Iris pigment epithelial cell (primary cell): ENCODE results near the gene LYPD6B.

Source experiments
- DNase-seq: peaks from one replicate; pipeline ENCODE4 v3.0.0-alpha.2; 2011; ENCODE audit warnings: low read depth

LYPD6B gene

DNA sequence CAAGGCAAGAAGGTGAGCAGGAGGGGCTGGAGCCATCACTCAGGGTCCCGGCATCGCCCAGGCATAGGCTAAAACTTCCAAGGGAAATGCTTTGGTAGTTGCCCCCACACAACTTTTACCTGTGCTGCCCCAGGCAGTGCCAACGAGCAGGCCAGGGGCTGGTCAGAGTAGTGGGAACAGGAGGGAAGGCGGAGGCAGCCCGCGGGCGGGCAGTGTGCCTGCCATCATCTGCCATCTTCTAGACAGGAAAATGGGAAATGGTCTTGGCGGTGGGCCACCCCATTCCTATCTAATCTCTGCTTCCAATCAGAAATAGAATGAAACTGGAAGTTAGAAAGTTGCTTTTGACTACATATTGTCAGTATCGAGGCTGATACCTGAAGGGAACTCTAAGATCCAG, 26.0 kb upstream of the LYPD6B start:
- no peak for DNase-seq

DNA sequence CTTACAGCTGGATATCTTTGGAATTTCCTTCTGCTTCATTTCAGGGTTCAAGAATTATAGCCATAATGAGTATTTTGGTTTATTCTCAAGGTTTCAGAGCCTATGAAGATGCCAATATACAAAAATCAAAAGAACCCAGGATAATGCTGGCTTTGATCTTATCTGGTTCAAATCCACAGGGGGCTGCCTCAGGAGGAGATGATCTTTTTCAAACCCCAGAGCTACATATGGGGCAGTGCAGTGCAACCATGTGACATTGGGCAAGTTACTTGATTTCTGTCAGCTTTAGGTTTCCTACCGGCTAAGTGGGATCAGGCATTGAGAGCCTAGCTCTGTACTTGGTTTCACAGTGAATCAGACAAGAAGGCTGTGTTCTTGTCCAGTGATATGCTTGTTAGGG, 23.0 kb upstream of the LYPD6B start:
- no peak for DNase-seq

DNA sequence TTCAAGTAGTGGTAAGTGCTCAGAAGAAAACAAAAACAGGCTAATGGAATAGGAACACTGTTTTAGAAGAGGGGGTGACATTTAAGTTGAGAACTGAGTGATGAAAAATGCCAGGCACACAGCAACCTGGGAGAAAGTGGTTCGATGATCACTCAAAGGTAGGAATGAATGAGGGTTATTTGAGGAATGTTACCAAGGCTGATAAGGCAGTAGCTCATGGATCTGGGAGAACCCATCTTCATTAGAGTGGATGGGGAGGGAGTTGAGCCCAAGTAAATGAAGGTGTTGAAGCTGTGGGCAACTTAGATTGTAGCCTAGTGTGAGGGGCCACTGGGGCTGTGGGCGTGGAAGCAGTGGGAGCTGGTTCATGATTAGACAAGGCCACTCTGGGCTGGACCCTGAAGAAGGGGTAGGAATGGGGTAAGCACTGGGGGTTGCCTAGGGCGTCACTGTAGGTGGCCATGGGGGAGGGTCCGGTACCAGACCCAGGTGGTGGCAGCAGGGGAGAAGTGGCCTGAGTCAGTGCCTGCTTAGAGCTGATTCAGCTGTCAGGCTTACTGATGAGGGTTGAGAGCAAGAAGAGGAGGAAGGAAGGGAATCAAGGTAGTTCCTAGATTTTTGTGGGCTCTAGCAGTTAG, 22.5 kb upstream of the LYPD6B start:
- no peak for DNase-seq

DNA sequence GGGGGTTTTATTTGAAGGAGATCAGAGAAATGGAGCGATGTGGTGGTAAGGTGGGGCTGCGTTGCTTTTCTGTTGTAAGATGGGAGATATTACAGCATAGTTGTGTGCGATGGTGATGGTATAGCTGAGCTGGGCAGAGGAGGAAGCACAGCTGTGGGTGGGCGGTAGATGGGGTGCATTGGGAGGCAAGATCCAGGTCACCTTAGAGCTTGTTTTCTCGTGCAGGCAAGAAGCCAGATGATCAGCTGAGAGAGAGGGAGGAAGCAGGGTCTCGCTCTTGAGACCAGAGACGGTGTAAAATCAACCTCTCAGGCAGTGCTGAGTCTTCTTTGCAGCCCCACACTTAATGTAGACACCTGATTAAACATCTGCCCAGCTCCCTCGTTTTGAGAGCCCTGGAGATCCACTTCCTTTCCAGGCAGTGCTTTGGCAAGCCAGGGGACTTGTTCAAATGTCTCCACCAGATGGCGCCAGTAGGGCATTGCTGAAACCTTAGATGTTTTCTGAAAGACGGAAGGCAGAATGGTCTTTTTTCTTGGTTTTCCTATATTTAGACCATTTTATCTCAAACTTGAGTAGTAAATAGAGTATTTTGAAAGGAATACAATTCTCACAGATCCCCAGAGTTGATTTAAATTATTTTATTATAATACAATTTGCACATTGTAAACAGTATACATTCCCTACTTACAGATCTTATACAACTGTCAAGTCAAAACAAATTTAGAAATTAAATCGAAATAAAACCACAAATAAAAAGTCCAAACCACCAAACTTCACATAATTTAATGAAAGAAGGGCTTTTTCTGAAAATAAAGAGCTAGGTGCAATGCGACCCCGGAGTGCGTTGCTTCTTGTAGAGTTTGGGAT, 21.1 kb upstream of the LYPD6B start:
- peak; percentile 71 for DNase-seq

DNA sequence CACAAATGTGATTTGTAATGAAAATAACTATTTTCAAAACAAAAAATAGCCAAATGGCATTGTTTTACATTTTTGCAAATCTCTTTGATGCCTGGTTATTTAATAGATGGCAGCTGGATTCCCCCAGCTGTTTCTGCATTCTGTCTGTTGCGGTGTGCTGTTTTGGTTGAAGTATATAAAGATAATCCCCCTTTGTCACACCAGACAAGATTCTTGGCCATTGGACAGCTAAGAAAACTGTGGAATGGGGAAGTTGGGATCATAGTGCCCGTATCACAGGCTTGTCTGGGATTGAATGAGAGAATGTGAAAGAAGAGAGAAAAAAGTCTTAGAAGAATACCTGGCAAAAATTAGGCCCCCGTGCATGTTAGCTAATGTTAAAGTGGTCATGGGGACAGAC, 19.5 kb upstream of the LYPD6B start:
- no peak for DNase-seq

DNA sequence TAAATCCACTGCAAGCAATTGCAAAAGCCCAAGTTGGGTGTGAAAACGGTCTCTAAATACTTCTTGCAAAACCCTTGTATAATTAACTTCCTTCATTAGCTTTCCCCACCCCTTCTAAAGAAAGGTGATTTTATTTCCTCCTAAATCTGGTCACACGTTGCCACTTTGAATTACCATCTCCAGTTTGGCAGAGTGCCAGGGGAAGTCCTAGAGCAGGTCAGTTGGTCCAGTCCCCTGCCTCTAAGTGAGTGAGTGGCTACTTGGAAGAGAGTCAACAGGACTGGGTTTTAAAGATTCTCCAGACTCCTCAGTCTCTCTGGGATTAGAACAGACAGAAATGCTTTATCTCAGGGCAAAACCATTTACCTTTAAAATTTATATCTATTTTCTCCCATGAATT, 18.7 kb upstream of the LYPD6B start:
- DNase-seq, result no peak

DNA sequence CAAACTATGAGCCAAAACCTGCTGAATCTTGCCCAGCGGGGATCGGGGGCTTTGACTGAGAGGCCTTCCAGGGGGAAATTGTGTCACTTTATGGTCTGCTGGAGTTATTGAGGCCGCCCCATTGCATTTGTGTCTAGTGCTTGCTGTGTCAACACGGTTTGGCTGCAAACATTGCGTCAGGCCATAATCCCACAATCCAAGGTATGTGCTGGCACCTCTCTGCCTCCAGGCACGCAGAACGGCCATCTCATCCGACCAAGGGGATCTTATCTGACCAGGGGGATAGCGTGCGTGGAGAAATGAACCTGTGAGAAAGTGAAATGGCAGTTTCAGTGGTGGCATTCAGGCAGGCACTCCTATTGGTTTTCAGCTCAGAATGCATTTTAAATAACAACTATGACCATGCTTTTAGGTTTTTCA, 18.1 kb upstream of the LYPD6B start:
- no peak for DNase-seq

DNA sequence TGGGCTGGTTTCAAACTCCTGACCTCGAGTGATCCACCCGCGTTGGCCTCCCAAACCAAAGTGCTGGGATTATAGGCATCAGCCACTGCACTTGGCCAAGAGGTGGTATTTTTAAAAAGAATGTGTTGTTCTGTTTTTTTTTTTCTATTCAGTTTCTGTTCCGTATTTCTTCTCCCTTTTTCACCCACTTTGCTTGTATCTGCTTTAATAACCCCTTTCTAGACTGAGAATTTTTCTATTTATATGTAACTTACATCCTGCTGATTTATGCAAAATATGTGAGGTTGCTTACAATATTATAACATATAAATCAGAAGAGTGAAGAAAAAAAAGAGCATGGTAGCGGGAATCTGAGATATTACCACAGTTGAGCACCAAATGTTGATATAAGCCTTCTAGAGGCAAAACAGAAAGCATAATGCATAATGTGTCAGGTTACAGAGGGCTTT, 17.2 kb upstream of the LYPD6B start:
- peak; percentile 19 for DNase-seq

DNA sequence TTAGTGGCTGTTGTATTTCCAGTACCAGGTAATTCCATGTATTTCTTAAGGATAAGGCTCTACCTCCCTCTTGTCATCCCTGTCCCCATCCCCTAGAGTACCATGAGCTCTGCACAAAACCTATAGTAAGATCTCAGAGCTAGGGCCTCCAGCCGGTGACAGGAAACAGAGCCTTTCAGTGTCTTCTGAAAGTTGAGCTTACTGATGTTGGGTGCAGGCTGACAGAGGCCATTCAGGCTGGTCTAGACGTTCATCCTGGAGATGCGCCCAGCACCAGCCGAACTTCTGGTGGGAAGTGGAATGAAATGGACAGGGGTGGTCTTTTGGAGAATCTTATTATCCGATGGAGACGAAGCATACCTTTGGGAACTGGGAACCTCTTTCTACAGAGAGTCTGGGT, 16.7 kb upstream of the LYPD6B start:
- no peak for DNase-seq

DNA sequence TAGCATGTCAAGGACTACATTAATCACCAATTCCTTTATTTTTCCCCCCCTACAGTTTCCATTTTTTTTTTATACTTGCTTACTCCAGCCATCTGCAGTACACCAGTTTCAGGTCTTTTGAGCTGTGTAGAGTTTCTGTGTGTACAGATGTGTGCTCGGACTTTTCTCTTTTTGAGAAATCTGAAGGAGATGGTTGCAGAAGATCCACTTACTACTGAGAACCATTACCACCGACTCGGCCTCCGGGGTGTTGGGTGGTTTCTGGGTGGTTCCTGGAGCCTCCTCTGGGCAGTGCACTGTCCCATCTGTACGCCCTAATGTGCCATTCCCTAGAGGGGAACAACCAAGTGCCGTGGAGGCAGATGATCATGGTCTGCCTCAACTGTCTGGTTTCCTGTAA, 15.4 kb upstream of the LYPD6B start:
- DNase-seq, result no peak

DNA sequence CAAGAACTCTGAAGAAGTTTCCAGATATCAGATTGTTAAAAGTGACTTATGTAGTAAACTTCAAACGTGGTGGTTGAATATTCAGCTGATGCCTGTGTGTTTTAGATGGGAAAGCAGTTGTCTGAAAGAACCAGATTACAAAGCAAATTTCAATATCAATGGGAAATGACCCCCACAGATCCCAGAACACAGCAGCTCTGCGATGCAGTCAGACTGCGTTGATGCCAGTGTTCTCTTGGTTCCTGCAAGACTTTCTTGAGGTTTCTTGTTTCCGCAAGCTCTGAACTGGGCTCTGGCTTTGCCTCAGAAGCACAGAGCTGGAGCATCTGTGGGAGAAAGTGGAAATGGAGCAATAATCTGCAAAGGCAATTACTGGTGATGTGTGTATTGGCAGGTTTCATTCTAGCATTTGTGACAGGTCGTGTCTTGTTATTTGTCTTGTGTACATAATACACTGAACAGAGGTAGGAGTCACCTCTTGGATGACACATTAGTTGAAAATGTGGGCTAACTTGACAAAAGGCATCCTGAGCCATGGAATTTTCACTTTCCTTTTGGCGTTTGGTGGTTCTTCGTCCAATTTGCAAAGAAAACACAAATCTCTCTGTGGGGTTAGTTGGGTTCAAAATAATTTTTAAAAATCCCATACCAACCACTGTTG, 10.8 kb upstream of the LYPD6B start:
- no peak for DNase-seq

DNA sequence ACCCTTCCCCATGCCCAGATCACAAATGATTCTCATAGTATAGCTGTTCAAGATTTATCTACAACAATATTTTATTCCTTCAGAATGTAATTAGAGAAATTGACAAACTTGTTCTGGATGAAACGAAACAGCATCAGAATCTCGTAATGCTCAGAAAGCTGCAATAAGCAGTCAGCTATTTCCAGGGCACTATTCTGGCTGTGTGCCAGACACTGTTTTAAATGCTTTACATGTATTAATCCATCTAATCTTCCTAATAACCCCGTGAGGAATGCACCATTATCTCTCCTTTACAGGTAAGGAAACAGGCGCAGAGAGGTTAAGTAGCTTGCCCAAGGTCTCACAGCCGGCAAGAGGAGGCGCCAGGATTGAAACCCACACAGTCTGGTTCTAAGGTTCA, 10.1 kb upstream of the LYPD6B start:
- DNase-seq, result no peak

DNA sequence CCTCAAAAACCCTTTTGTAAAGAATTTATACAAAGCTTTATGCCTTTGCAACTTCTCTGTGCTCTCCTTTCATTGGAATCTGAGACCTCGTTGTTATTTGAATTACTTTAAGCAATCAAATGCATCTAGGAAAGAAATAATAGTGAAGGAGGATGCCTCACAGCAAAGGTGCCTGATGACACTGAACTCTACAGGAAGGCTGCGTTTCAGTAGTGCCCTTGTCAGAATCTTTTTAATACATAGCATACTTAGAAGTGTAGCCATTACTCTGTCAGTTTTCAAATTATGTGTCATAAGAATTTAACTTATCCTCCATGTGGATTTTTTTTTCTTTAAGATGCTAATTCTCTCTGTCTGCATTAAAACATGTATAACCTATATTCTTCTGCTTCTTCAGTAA, 9.6 kb upstream of the LYPD6B start:
- no peak for DNase-seq

DNA sequence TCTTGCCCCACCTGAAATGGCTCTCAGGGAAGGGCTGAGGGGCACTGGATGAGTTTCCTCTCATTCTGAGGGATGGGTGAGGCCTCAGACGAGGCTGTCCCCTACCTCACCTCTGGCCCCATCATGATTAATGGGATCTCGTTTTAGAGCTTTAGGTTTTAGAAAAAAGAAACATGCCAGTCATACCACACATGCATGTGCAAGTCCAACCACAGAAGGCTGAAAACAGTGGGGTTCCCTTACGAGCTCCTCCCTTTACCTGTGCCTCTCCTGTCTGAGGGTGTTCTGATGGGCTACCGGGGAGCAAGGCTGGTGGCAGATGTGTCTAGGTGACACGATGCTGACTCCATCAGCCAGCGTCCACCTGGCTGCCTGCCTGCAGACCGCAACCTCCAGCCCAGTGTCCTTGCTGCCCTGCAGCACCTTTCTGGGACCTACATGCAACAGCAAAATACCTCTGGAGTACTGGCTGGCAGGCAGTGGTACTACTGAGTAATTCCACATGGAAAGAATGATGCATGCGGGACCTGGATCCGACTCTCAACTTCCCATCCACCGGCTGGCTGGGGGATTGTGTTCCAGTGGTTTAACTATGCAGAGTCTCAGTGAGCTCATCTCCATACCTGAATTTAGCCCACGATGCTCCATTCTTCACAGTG, 9.1 kb upstream of the LYPD6B start:
- DNase-seq, result no peak

DNA sequence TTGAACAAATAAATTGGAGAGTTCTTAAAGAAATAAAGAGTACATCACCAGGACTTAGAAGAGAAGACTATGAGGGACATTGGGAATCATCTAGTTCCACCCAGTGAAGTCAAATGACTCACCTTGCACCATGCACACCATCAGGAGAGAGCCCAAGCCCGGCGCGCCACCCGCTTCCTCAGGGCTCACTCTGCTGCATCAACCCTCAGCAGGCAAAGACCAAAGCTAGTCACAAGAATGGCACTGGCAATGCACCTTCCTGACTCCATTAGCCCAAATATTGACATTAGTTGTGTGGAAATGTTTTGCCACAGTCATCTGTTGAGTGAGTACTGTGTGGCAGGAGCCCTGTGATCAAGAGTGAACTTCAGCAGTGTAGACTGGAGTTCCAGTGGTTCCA, 7.1 kb upstream of the LYPD6B start:
- no peak for DNase-seq

DNA sequence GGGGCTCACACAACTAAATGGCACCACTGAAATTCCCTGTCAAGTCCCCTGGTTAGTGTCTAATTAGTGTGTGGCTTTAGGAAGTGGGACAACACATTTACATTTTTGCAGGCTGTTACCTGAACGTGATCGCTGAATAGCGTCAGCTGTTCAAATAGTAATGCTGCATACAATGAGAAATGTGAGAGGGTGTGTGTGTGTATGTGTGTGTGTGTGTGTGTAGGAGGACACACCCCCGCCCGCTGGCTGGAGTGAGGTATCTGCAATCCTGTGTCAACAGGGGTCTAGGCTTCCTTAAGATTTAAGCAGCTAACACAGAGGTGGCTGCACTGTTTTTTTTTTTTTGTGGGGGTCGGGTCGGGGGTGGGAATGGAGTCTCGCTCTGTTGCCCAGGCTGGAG, 4.8 kb upstream of the LYPD6B start:
- DNase-seq, result no peak

DNA sequence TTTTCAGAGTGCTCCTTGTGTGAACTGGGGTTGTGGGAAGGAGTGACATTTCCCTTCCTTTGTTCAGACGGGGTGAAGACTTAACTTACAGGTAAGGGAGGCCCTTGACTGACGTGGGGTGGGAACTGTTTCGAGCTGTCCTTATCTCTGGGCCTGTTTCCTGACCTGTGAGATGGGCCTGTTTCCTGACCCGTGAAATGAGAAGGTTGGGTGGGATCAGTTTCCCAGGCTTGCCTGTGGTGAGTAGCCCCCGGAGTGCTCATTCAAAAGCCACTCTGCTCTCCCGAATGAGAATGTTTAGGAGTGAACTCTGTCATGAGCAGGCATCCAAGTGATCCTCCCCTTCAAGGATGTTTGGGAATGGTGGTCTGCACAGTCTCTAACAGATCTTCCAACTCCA, 4.1 kb upstream of the LYPD6B start:
- DNase-seq, result no peak

DNA sequence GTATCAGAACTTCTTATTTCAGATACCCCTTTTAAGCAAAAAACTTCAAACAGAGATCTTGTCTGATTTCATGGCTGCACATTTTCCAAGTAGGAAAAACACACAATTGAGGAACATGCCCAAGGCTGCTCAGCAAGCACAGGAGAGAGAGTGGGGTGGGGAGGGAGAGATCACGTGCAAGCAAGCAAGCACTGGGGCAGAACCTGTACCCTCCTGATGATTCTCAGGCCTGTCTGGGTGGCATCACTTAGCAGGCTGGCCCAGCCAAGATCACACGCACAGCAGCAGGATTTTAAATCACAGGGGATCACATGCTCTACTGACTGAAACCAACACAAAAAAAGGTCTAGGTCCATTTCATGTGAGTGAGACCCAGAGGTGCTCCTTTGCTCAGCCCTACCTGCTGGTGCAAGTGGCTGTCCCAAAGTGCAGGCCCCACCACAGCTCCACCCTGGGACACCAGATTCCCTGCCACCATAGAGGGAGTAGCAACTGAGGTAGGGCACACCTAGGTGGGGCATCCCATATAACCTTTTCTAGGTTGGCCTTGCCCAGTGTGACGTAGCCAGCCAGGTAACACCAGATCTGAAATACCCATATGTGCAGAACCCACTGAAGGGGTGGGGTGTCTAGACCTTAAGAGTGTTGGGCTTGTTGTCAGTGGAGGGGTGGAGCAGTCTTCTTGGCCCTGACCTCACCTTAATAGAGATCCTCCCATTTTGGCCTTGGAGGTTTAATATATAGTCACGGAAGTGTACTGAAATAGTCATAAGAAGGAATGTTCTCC, 1.8 kb upstream of the LYPD6B start:
- no peak for DNase-seq

DNA sequence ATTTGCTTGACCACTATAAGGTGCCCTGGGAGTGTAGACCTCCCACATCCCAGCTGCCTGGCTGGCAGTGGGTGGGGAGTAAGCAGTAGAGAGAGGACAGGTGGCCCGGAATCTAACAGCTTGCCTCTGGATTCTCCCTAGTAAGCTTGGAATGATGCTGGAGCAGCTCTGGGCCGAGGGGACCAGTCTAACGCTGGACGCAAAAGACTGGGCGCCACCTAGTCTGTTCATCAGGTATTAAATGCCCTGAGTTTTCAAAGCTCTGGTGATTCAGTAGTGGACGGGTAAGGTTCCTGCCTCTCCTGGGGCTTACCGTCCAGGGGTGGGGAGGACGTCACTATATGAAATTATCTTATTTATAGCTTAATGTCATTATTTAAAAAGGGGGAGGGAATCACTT, 648 bp upstream of the LYPD6B start:
- DNase-seq, result no peak

DNA sequence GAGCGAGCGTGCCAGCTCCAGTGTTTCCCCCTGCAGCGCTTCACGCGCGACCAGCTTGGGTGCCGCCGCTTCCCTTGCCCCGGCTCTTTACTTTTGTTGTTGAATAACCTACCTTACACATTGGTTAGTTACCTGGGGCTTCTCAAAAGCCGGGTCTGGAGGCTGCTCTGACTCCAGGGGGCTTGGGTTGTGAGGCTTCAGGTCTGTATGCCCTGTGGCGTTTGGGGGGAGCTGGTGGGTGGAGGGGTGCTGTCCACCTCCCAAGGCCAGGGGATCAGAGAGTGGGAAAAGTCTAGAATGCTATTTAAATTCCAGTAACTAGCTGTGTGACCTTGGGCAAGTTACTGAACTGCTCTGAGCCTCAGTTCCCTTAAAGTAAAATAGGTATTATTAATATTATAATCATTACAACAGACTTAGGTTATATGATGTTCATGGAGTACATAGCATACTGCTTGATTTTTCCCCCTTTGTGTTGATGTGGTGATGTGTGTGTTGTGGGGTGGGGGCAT, 770 bp downstream of the LYPD6B start:
- DNase-seq, result no peak

DNA sequence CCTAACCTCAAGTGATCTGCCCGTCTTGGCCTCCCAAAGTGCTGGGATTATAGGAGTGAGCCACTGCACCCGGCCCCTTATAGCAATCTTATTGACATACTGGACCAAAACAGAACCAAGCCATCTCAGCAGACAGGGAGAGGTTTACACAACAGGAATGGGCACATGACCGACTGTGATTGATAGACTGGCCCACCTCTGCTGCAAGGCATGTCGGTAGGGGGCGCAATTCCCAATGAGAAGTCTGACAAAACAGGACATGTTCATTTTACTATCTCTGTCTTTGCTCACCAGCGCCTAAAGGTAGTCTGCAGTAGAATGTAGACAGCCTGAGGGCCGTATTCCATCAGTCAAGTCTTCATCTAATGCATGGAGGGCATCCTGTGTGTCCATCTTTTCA, 2.0 kb downstream of the LYPD6B start:
- peak; percentile 32 for DNase-seq

DNA sequence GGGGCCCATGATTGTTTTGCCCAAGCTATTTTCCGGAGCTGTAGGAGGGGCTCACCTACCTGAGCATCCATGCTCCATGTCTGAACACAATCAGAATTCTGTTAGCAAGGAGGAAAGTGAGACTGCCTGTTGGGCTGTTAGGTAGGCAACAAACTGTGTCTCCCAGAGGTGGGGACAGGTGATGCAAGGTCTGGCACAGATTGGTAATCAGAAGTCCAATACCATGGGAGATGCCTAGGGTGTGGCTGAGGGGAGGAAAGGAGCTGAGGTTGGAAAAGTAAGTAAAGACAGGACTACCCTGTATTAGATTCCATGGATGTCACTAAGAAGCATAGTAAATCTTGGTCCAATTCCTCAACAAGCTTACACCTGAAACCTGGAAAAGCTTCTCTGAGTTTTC, 3.0 kb downstream of the LYPD6B start:
- no peak for DNase-seq
